CD4-positive, alpha-beta T cell treated with Interleukin-17A for 1 hour (primary cell): ENCODE measurements around the gene NDST1.

Source experiments
- DNase-seq: peaks from one replicate; pipeline ENCODE4 v3.0.0-alpha.2; 2020

The NDST1 gene

GRCh38 chr5:150593996-150594395 lies 86.1 kb downstream of the NDST1 start:
- DNase-seq: no peak

GRCh38 chr5:150595466-150596031 lies 87.6 kb downstream of the NDST1 start:
- no peak for DNase-seq

- no peak for DNase-seq
These were observed 88.4 kb downstream of the NDST1 start for GRCh38 chr5:150596313-150596712.

GRCh38 chr5:150596826-150597225 lies 88.9 kb downstream of the NDST1 start:
- DNase-seq: no peak

- DNase-seq: no peak
These were observed 90.1 kb downstream of the NDST1 start for GRCh38 chr5:150598006-150598405.

- no peak for DNase-seq
These were observed 90.9 kb downstream of the NDST1 start for GRCh38 chr5:150598821-150599273.

- DNase-seq: no peak
These were observed 91.3 kb downstream of the NDST1 start for GRCh38 chr5:150599281-150599680.

- DNase-seq: no peak
These were observed 92.1 kb downstream of the NDST1 start for GRCh38 chr5:150599917-150600511.

GRCh38 chr5:150600616-150601490 lies 92.9 kb downstream of the NDST1 start:
- no peak for DNase-seq

GRCh38 chr5:150601491-150602345 lies 93.8 kb downstream of the NDST1 start:
- DNase-seq: no peak

- DNase-seq: no peak
These were observed 95.1 kb downstream of the NDST1 start for GRCh38 chr5:150603052-150603451.

- DNase-seq: no peak
These were observed 95.6 kb downstream of the NDST1 start for GRCh38 chr5:150603491-150603890.

- DNase-seq: no peak
These were observed 96.1 kb downstream of the NDST1 start for GRCh38 chr5:150604010-150604409.

GRCh38 chr5:150604894-150605440 lies 97.0 kb downstream of the NDST1 start:
- no peak for DNase-seq

- DNase-seq: no peak
These were observed 97.6 kb downstream of the NDST1 start for GRCh38 chr5:150605546-150605945.

- DNase-seq: no peak
These were observed 98.5 kb downstream of the NDST1 start for GRCh38 chr5:150606476-150606875.

- no peak for DNase-seq
These were observed 99.2 kb downstream of the NDST1 start for GRCh38 chr5:150607105-150607504.
